CD8-positive, alpha-beta memory T cell (primary cell): ENCODE data around the gene ZSWIM8. TPM values are rescaled to one million over a fixed set of nuclear protein-coding genes. Genes with fewer than 3 reads are reported as not detected.
A peak's percentile ranks its signal among the peaks of the same experiment; 100 is the strongest.

Source experiments
- CTCF ChIA-PET: fragments of 350-600 bp; sonication (Branson Sonifier 250); formaldehyde crosslinking; loops from one replicate; lab custom pipeline; 2021; ENCODE audit warnings: antibody characterized with exemption; lab: Charles Lee
- POLR2A ChIA-PET: fragments of 350-600 bp; sonication (Branson Sonifier 250); formaldehyde crosslinking; loops from one replicate; lab custom pipeline; 2021; ENCODE audit warnings: antibody characterized with exemption; lab: Charles Lee
- DNase-seq, 5 donors: peaks; one replicate each; pipeline versions ENCODE4 v3.0.0 to v3.0.0-alpha.2; 2020 to 2022; ENCODE audit warnings: mixed read lengths in 1 of 5
- H3K27ac ChIP-seq: one replicate; pipeline ENCODE4 v1.7.0; 2013; ENCODE audit warnings: low read depth, mild to moderate bottlenecking, low read length, moderate library complexity
- H3K27me3 ChIP-seq: 2 replicates; pipeline ENCODE4 v1.7.0; 2013; ENCODE audit warnings: low read length, mild to moderate bottlenecking; ENCODE audit not compliant: insufficient read depth, poor library complexity, severe bottlenecking
- H3K36me3 ChIP-seq: 2 replicates; pipeline ENCODE4 v1.7.0; 2013; ENCODE audit warnings: mild to moderate bottlenecking, low read length, moderate library complexity; ENCODE audit not compliant: insufficient read depth
- H3K4me1 ChIP-seq: 2 replicates; pipeline ENCODE4 v1.7.0; 2013; ENCODE audit warnings: mild to moderate bottlenecking, low read length, moderate library complexity; ENCODE audit not compliant: insufficient read depth
- H3K4me3 ChIP-seq: 2 replicates; pipeline ENCODE4 v1.7.0; 2013; ENCODE audit warnings: mild to moderate bottlenecking, low read length
- H3K9me3 ChIP-seq: 2 replicates; pipeline ENCODE4 v1.7.0; 2013; ENCODE audit warnings: mild to moderate bottlenecking, low read length
- H3K27ac Mint-ChIP-seq, 8 donors: one replicate each; pipeline ENCODE4 v1.8.0; 2020 to 2021; ENCODE audit warnings: mixed read lengths in 8 of 8, mild to moderate bottlenecking in 6 of 8, inconsistent platforms in 3 of 8, moderate library complexity in 3 of 8
- H3K27me3 Mint-ChIP-seq, 2 donors: one replicate each; pipeline ENCODE4 v1.8.0; 2020 to 2021; ENCODE audit warnings: mixed read lengths in 2 of 2, mild to moderate bottlenecking in 1 of 2, moderate library complexity in 1 of 2
- H3K36me3 Mint-ChIP-seq, 3 donors: one replicate each; pipeline ENCODE4 v1.8.0; 2020 to 2021; ENCODE audit warnings: mixed read lengths in 3 of 3, inconsistent platforms in 1 of 3, mild to moderate bottlenecking in 1 of 3
- H3K4me1 Mint-ChIP-seq, 3 donors: one replicate each; pipeline ENCODE4 v1.8.0; 2020 to 2021; ENCODE audit warnings: mixed read lengths in 3 of 3, inconsistent platforms in 1 of 3, mild to moderate bottlenecking in 1 of 3
- H3K4me3 Mint-ChIP-seq, 7 donors: one replicate each; pipeline ENCODE4 v1.8.0; 2020 to 2021; ENCODE audit warnings: mixed read lengths in 7 of 7, mild to moderate bottlenecking in 6 of 7, moderate library complexity in 4 of 7, inconsistent platforms in 2 of 7
- H3K9me3 Mint-ChIP-seq, 5 donors: one replicate each; pipeline ENCODE4 v1.8.0; 2020 to 2022; ENCODE audit warnings: mixed read lengths in 5 of 5, mild to moderate bottlenecking in 3 of 5, moderate library complexity in 2 of 5, inconsistent platforms in 1 of 5
- polyA plus RNA-seq: library from polyadenylated mRNA; unstranded; fragments of 300-500 nt; fragmentation: Illumina TruSeq; gene quantifications from one replicate; pipeline ENCODE4 v1.2.3, GENCODE V29; 2021
- total RNA-seq, 2 experiments: library from RNA; stranded (reverse); gene quantifications; one replicate each; pipeline ENCODE4 v1.2.3, GENCODE V29; 2021

ZSWIM8 gene
- total and polyA plus RNA-seq, 3 experiments from 2014 or later = 26.0 to 57.6 (median 54.3) TPM

GRCh38 chr10:73797324-73798025 lies 12.1 kb downstream of the ZSWIM8 start:
- no peaks in the 10 kb centered on the region for H3K4me1 ChIP-seq
- no peak overlapping the region for H3K4me3 ChIP-seq
- no peaks in the 10 kb centered on the region for H3K9me3 ChIP-seq
- Mint-ChIP-seq H3K9me3 (no peaks in the 10 kb centered on the region), H3K27me3 (peaks cover 0 to 4% of the 10 kb centered on the region in 2 donors), H3K4me1 (peaks cover 0 to 5% (median 0%) of the 10 kb centered on the region in 3 donors), H3K27ac (peak overlapping the region in 2 of 8 donors; percentile 58 to 63), H3K4me3 (no peak overlapping the region), H3K36me3 (peaks cover 9 to 93% (median 19%) of the 10 kb centered on the region in 3 donors)
- peaks cover 52% of the 10 kb centered on the region for H3K36me3 ChIP-seq
- ChIA-PET CTCF (no interaction called here), POLR2A (no interaction called here)
- no peak overlapping the region for H3K27ac ChIP-seq
- no peak for DNase-seq
- H3K27me3 ChIP-seq = no peaks in the 10 kb centered on the region

GRCh38 chr10:73798087-73798486 lies 12.7 kb downstream of the ZSWIM8 start:
- Histone ChIP-seq H3K27me3 (no peaks in the 10 kb centered on the region), H3K4me1 (no peaks in the 10 kb centered on the region), H3K9me3 (no peaks in the 10 kb centered on the region), H3K36me3 (peaks cover 54% of the 10 kb centered on the region), H3K4me3 (no peak overlapping the region), H3K27ac (no peak overlapping the region)
- ChIA-PET CTCF (no interaction called here), POLR2A (no interaction called here)
- peaks cover 0 to 3% (median 0%) of the 10 kb centered on the region in 3 donors for H3K4me1 Mint-ChIP-seq
- peaks cover 7 to 93% (median 21%) of the 10 kb centered on the region in 3 donors for H3K36me3 Mint-ChIP-seq
- no peak overlapping the region for H3K4me3 Mint-ChIP-seq
- no peak for DNase-seq
- H3K9me3 Mint-ChIP-seq = no peaks in the 10 kb centered on the region
- peaks cover 0 to 3% of the 10 kb centered on the region in 2 donors for H3K27me3 Mint-ChIP-seq
- H3K27ac Mint-ChIP-seq = peak overlapping the region in 4 of 8 donors; percentile 12 to 81 (median 50)

GRCh38 chr10:73798927-73799560 lies 13.6 kb downstream of the ZSWIM8 start:
- peaks cover 54% of the 10 kb centered on the region for H3K36me3 ChIP-seq
- H3K36me3 Mint-ChIP-seq = peaks cover 0 to 93% (median 24%) of the 10 kb centered on the region in 3 donors
- H3K9me3 Mint-ChIP-seq = no peaks in the 10 kb centered on the region
- peaks cover 0 to 4% (median 1%) of the 10 kb centered on the region in 3 donors for H3K4me1 Mint-ChIP-seq
- no peaks in the 10 kb centered on the region for H3K9me3 ChIP-seq
- H3K4me3 Mint-ChIP-seq = no peak overlapping the region
- H3K4me3 ChIP-seq = no peak overlapping the region
- ChIA-PET CTCF (interaction anchor here (0.9 to 1.0 kb wide), 2 partner anchors 10 to 142 kb away, joined by 3 read pairs; no protein-coding TSS in a partner anchor), POLR2A (interaction anchor here (1.3 kb wide), 1 partner anchor 11 kb away, joined by 4 read pairs; no protein-coding TSS in a partner anchor)
- no peak overlapping the region for H3K27ac ChIP-seq
- H3K27me3 Mint-ChIP-seq = peaks cover 0 to 2% of the 10 kb centered on the region in 2 donors
- H3K4me1 ChIP-seq = no peaks in the 10 kb centered on the region
- H3K27ac Mint-ChIP-seq = peak overlapping the region in 3 of 8 donors; percentile 35 to 79 (median 57)
- no peak for DNase-seq
- no peaks in the 10 kb centered on the region for H3K27me3 ChIP-seq

GRCh38 chr10:73799899-73800559 lies 14.6 kb downstream of the ZSWIM8 start:
- ChIA-PET POLR2A (interaction anchor here (1.3 kb wide), 1 partner anchor 11 kb away, joined by 4 read pairs; no protein-coding TSS in a partner anchor), CTCF (no interaction called here)
- H3K27me3 ChIP-seq = no peaks in the 10 kb centered on the region
- Mint-ChIP-seq H3K4me3 (no peak overlapping the region), H3K36me3 (peaks cover 0 to 90% (median 23%) of the 10 kb centered on the region in 3 donors), H3K4me1 (peaks cover 0 to 4% (median 1%) of the 10 kb centered on the region in 3 donors), H3K27me3 (peaks cover 0 to 2% of the 10 kb centered on the region in 2 donors), H3K27ac (peak overlapping the region in 2 of 8 donors; percentile 81 to 88), H3K9me3 (no peaks in the 10 kb centered on the region)
- DNase-seq = no peak
- no peaks in the 10 kb centered on the region for H3K4me1 ChIP-seq
- H3K27ac ChIP-seq = no peak overlapping the region
- H3K4me3 ChIP-seq = no peak overlapping the region
- peaks cover 48% of the 10 kb centered on the region for H3K36me3 ChIP-seq
- H3K9me3 ChIP-seq = no peaks in the 10 kb centered on the region

GRCh38 chr10:73800560-73801252 lies 15.3 kb downstream of the ZSWIM8 start:
- Histone ChIP-seq H3K4me1 (no peaks in the 10 kb centered on the region), H3K4me3 (no peak overlapping the region), H3K9me3 (no peaks in the 10 kb centered on the region), H3K36me3 (peaks cover 47% of the 10 kb centered on the region), H3K27ac (no peak overlapping the region), H3K27me3 (no peaks in the 10 kb centered on the region)
- peaks cover 0 to 2% of the 10 kb centered on the region in 2 donors for H3K27me3 Mint-ChIP-seq
- H3K4me1 Mint-ChIP-seq = peaks cover 2 to 9% (median 4%) of the 10 kb centered on the region in 3 donors
- no peak overlapping the region for H3K4me3 Mint-ChIP-seq
- POLR2A ChIA-PET = no interaction called here
- H3K36me3 Mint-ChIP-seq = peaks cover 0 to 88% (median 24%) of the 10 kb centered on the region in 3 donors
- H3K9me3 Mint-ChIP-seq = no peaks in the 10 kb centered on the region
- no peak for DNase-seq
- H3K27ac Mint-ChIP-seq = peak overlapping the region in 1 of 8 donors; percentile 7
- CTCF ChIA-PET = no interaction called here

GRCh38 chr10:73801253-73801590 lies 15.8 kb downstream of the ZSWIM8 start:
- peaks cover 7 to 14% (median 9%) of the 10 kb centered on the region in 3 donors for H3K4me1 Mint-ChIP-seq
- peaks cover 0 to 2% (median 0%) of the 10 kb centered on the region in 5 donors for H3K9me3 Mint-ChIP-seq
- ChIA-PET POLR2A (no interaction called here), CTCF (no interaction called here)
- H3K4me3 Mint-ChIP-seq = no peak overlapping the region
- no peak overlapping the region for H3K27ac ChIP-seq
- H3K27ac Mint-ChIP-seq = peak overlapping the region in 1 of 8 donors; percentile 30
- peaks cover 51% of the 10 kb centered on the region for H3K36me3 ChIP-seq
- peaks cover 0 to 88% (median 27%) of the 10 kb centered on the region in 3 donors for H3K36me3 Mint-ChIP-seq
- peaks cover 0 to 2% of the 10 kb centered on the region in 2 donors for H3K27me3 Mint-ChIP-seq
- peaks cover 4% of the 10 kb centered on the region for H3K4me1 ChIP-seq
- H3K4me3 ChIP-seq = no peak overlapping the region
- DNase-seq = no peak
- no peaks in the 10 kb centered on the region for H3K27me3 ChIP-seq
- no peaks in the 10 kb centered on the region for H3K9me3 ChIP-seq

- Mint-ChIP-seq H3K4me1 (peaks cover 19 to 26% (median 21%) of the 10 kb centered on the region in 3 donors), H3K36me3 (peaks cover 6 to 89% (median 31%) of the 10 kb centered on the region in 3 donors), H3K27ac (peak overlapping the region in 4 of 8 donors; percentile 43 to 93 (median 68)), H3K27me3 (peaks cover 0 to 2% of the 10 kb centered on the region in 2 donors), H3K9me3 (peaks cover 0 to 2% (median 0%) of the 10 kb centered on the region in 5 donors), H3K4me3 (no peak overlapping the region)
- H3K9me3 ChIP-seq = no peaks in the 10 kb centered on the region
- H3K4me3 ChIP-seq = no peak overlapping the region
- H3K4me1 ChIP-seq = peaks cover 16% of the 10 kb centered on the region
- POLR2A ChIA-PET = no interaction called here
- H3K27ac ChIP-seq = no peak overlapping the region
- peaks cover 52% of the 10 kb centered on the region for H3K36me3 ChIP-seq
- CTCF ChIA-PET = no interaction called here
- no peaks in the 10 kb centered on the region for H3K27me3 ChIP-seq
- no peak for DNase-seq
Observed at GRCh38 chr10:73802276-73802991, 17.0 kb downstream of the ZSWIM8 start.
